Choroid plexus epithelial cell (primary cell): ENCODE data around the gene MYH11.

ENCODE experiments used
- DNase-seq: peaks from one replicate; pipeline ENCODE4 v3.0.0-alpha.2; 2010; ENCODE audit warnings: low read depth
- H3K4me3 ChIP-seq: 2 replicates; pipeline ENCODE4 v1.5.1; 2011; ENCODE audit warnings: low read depth, mild to moderate bottlenecking, control low read depth, low read length, moderate library complexity
- CTCF ChIP-seq: conservative IDR thresholded peaks from 2 replicates; pipeline ENCODE4 v1.5.1; 2011; ENCODE audit warnings: low read depth, mild to moderate bottlenecking, control low read depth, inconsistent platforms, low read length, moderate library complexity

MYH11 gene

GRCh38 chr16:15757630-15758251, 99.1 kb downstream of the MYH11 start:
- no peak for TF ChIP-seq CTCF
- DNase-seq, result no peak
- no peak overlapping the region for H3K4me3 ChIP-seq

DNA sequence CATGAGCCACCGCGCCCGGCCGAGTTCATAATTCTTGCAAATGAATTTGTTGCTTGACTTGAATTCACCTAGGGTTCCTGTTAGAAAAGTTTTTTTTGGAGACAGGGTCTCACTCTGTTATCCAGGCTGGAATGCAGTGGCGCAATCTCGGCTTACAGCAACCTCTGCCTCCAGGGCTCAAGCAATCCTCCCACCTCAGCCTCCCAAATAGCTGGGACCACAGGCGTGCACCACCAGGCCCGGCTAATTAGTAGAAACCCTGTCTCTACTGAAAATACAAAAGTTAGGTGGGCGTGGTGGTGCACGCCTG, 99.8 kb downstream of the MYH11 start:
- no peak overlapping the region for H3K4me3 ChIP-seq
- TF ChIP-seq CTCF, result no peak
- no peak for DNase-seq

DNA sequence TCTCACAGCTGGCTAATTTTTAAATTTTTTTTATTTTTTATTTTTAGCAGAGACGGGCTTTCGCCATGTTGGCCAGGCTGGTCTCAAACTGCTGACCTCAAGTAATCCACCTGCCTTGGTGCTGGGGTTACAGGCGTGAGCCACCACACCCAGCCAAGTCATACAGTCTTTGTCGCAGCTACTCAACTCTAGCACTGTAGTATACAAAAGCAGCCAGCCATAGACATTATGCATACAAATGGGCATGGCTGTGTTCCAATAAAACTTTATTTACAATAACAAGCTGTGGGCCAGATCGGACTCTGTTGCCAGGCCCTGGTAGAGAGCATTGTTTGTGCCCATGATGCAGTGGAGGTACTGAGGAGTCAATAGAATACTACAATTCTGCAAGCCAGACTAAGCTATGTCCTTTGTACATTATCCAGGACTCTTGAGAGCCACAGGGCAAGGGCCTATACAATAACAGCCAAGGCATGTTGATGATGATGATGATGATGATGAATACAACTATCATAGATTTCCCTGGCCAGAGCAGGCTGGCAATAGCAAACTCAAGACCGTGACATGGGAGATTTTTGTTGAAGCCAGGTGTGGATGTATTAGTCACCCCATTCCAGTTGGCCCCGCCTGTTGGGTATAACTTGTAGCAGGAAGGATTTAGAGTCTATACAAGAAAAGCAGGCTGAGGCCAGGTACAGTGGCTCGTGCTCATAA, 101.8 kb downstream of the MYH11 start:
- no peak overlapping the region for H3K4me3 ChIP-seq
- no peak for TF ChIP-seq CTCF
- no peak for DNase-seq

DNA sequence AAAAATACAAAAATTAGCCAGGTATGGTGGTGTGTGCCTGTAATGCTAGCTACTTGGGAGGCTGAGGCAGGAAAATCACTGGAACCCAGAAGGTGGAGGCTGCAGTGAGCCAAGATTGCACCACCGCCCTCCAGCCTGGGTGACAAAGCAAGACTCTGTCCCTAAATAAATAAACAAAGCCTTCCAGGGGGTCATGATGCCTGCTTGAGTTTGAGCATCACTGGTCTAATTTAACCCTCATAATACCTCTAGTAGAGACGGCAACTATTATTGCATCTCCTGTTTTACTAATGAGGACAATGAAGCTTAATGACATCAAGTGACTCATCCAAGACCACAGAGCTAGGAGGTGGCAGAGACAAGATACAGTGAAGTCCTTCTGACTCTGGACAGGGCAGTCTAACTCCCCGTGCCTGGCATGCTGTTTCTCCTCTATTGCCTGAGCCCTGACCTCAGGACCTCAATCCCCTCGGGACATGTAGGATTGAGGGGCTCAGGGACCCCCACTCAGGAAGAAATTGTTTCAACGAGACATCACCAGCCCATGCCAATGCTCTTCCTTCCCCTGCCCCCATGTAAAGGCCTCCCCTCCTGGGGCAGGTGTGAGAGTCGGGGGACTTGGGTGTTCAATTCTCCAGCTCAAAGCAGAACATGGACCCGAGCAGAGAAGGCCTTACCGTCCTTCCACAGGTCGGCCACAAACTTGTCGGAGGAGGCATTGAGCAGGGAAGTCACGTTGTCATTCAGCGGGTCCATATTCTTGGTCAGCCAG, 103.9 kb downstream of the MYH11 start:
- no peak for DNase-seq
- TF ChIP-seq CTCF, result no peak

GRCh38 chr16:15751940-15752339, 104.9 kb downstream of the MYH11 start:
- DNase-seq, result no peak
- H3K4me3 ChIP-seq, result no peak overlapping the region
- no peak for TF ChIP-seq CTCF

More for the DNA sequence above, 103.9 kb downstream of the MYH11 start:
- H3K4me3 ChIP-seq, result no peak overlapping the region

GRCh38 chr16:15749985-15750384, 106.8 kb downstream of the MYH11 start:
- no peak for TF ChIP-seq CTCF
- no peak for DNase-seq

DNA sequence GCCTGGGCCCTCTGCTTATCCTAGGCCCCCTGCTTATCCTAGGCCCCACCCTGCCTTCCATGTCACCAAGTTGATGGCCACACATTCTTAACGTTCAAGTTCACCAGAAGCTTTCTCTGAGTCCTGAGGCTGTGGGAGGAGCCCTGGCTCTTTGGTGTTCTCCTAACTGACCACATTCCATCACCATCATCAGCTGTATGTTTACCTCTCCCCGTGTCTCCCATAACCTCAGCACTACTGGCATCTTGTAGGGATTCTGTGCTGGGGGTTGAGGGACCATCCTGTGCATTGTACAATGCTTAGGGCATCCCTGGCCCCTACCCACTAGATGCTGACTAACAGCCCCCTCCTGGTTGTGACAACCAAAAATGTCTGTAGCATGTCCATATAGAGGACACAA, 107.5 kb downstream of the MYH11 start:
- no peak for TF ChIP-seq CTCF
- no peak overlapping the region for H3K4me3 ChIP-seq
- DNase-seq, result peak; percentile 13

More at GRCh38 chr16:15749985-15750384, 106.8 kb downstream of the MYH11 start:
- H3K4me3 ChIP-seq, result no peak overlapping the region
